Measurements from ENCODE around the gene DGCR2. TPM values are rescaled to one million over a fixed set of nuclear protein-coding genes. Genes with fewer than 3 reads are reported as not detected.

Gene DGCR2
- total and polyA plus RNA-seq, 2 experiments from 2014 or later: 25.6 to 42.7 TPM

DNA sequence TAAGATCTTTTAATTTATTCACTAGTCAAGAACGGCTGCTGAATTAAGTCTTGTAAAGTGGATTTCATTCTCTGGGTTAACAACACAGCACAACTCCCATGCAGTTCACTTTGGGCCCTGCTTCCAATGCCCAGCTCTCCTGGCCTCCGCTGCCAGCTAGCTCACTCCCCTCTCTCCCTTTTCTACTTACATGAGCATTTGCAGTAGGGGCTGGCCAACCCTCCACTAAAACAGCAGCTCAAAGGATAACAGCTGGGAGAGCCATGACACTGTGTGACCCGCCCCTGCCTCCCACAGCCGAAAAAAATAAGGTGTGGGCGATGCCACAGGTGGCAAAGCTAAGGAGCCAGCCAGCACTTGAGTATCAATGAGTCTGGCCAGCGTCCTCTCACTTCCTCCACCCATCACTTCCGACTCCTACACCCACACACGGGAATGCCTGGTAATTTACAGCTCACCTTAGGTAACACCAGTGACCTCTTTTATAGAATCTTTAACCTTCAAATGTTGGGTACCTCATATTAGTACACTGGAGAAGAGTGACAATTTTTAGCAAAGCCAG lies 56.8 kb downstream of the DGCR2 start:
- 85 to 89% methylated on average over 8 of the region's 8 CpGs for WGBS, 2 experiments (ENCODE audit: low coverage in 1 of 2, low lambda C conversion rate in 2 of 2, missing lambda C conversion rate in 2 of 2)
- in situ Hi-C loops (cut with MboI): no loop called here
- DNase-seq: no peak

GRCh38 chr22:19064354-19065054 lies 57.7 kb downstream of the DGCR2 start:
- 96 to 99% methylated on average over 19 of the region's 19 CpGs for WGBS, 2 experiments (ENCODE audit: low coverage in 1 of 2, low lambda C conversion rate in 2 of 2, missing lambda C conversion rate in 2 of 2)
- H3K27me3 ChIP-seq (replicated peaks; ENCODE audit: insufficient read depth): no peaks in the 10 kb centered on the region
- H3K36me3 ChIP-seq (ENCODE audit: low read depth): no peaks in the 10 kb centered on the region
- H4K20me1 ChIP-seq (ENCODE audit: insufficient read depth): no peaks in the 10 kb centered on the region
- H3K4me1 ChIP-seq (ENCODE audit: insufficient read depth): peaks cover 9% of the 10 kb centered on the region
- H3K9me2 ChIP-seq (ENCODE audit: insufficient read depth): no peaks in the 10 kb centered on the region
- no peak overlapping the region for H3K4me3 ChIP-seq
- peaks cover 1% of the 10 kb centered on the region; the same call in 1 of the 2 replicates for H3K79me2 ChIP-seq (ENCODE audit: insufficient read depth)
- H3K27ac ChIP-seq: no peak overlapping the region
- no peak for TF ChIP-seq EZH2phosphoT487 (IDR thresholded peaks at IDR 0.05; ENCODE audit: insufficient read depth, low read depth)
- no peak for TF ChIP-seq EZH2 (IDR thresholded peaks at IDR 0.05; ENCODE audit: insufficient read depth, poor library complexity, severe bottlenecking)
- H3K9me3 ChIP-seq (ENCODE audit: low read depth): no peaks in the 10 kb centered on the region
- no peak overlapping the region for H3K4me2 ChIP-seq (ENCODE audit: unreplicated experiment)
- DNase-seq: no peak
- H3K9ac ChIP-seq: no peak overlapping the region
- in situ Hi-C loops (cut with MboI): no loop called here
- 0 out of 2 replicates have a peak, but pooled peaks cover 3% of the 10 kb centered on the region for H3F3A ChIP-seq (ENCODE audit: insufficient read depth)
- H2AFZ ChIP-seq: no peak overlapping the region

More for the DNA sequence above, 56.8 kb downstream of the DGCR2 start:
- Histone ChIP-seq H3K36me3 (ENCODE audit: low read depth) (no peaks in the 10 kb centered on the region), H3K4me1 (ENCODE audit: insufficient read depth) (peaks cover 9% of the 10 kb centered on the region), H3K9me3 (ENCODE audit: low read depth) (no peaks in the 10 kb centered on the region), H3K27ac (no peak overlapping the region), H3F3A (ENCODE audit: insufficient read depth) (0 out of 2 replicates have a peak, but pooled peaks cover 3% of the 10 kb centered on the region), H3K9ac (no peak overlapping the region), H3K4me2 (ENCODE audit: unreplicated experiment) (no peak overlapping the region), H3K79me2 (ENCODE audit: insufficient read depth) (peaks cover 10% of the 10 kb centered on the region; the same call in 1 of the 2 replicates), H3K4me3 (no peak overlapping the region), H2AFZ (no peak overlapping the region), H3K27me3 (replicated peaks; ENCODE audit: insufficient read depth) (no peaks in the 10 kb centered on the region), H4K20me1 (ENCODE audit: insufficient read depth) (no peaks in the 10 kb centered on the region), H3K9me2 (ENCODE audit: insufficient read depth) (no peaks in the 10 kb centered on the region)
- TF ChIP-seq EZH2phosphoT487 (IDR thresholded peaks at IDR 0.05; ENCODE audit: insufficient read depth, low read depth) (no peak), EZH2 (IDR thresholded peaks at IDR 0.05; ENCODE audit: insufficient read depth, poor library complexity, severe bottlenecking) (no peak)

DNA sequence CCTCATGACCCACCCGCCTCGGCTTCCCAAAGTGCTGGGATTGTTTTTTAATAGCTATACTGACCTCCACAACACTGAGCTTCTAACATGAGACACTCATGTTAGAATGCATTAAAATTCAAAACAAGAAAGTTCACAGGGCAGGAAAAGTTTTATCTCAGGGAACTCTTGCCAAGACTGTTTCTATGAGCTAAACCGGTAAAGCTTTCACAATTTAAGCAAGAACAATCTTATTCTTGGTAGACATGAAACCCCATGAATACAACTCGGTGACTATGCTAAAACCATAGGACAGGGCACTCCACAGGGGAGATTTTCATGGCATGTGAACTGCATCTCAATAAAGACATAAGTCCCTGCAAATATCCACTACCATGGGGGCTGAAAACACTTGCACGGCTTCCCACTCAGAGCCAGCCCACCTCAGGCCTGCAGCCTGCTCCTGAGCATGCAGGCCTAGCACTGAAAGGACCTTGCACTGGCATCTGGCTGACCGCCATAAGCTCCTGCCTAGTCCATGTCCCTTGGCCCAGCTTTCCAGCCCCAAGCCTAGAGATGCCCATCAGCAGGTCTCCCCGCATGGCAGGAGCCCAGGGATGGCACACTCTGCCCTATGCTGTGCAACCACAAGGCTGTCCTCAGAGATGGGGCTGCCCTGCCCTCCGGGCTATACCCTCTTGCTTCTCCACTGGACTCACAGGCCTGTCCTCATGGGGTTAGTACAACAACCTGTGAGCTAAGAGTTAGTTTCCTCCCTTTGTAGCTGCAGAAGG lies 58.4 kb downstream of the DGCR2 start:
- H3K27ac ChIP-seq: no peak overlapping the region
- no peaks in the 10 kb centered on the region for H3K27me3 ChIP-seq (replicated peaks; ENCODE audit: insufficient read depth)
- H3K36me3 ChIP-seq (ENCODE audit: low read depth): no peaks in the 10 kb centered on the region
- in situ Hi-C loops (cut with MboI): no loop called here
- H4K20me1 ChIP-seq (ENCODE audit: insufficient read depth): no peaks in the 10 kb centered on the region
- TF ChIP-seq EZH2 (IDR thresholded peaks at IDR 0.05; ENCODE audit: insufficient read depth, poor library complexity, severe bottlenecking) (no peak), EZH2phosphoT487 (IDR thresholded peaks at IDR 0.05; ENCODE audit: insufficient read depth, low read depth) (no peak)
- 91% methylated on average over 8 of the region's 8 CpGs for WGBS, 2 experiments (ENCODE audit: low coverage in 1 of 2, low lambda C conversion rate in 2 of 2, missing lambda C conversion rate in 2 of 2)
- no peak for DNase-seq
- no peaks in the 10 kb centered on the region for H3K9me3 ChIP-seq (ENCODE audit: low read depth)
- H3K4me2 ChIP-seq (ENCODE audit: unreplicated experiment): no peak overlapping the region
- 0 out of 2 replicates have a peak, but pooled peaks cover 3% of the 10 kb centered on the region for H3F3A ChIP-seq (ENCODE audit: insufficient read depth)
- no peak overlapping the region for H3K9ac ChIP-seq
- H3K79me2 ChIP-seq (ENCODE audit: insufficient read depth): no peaks in the 10 kb centered on the region
- no peak overlapping the region for H2AFZ ChIP-seq
- no peaks in the 10 kb centered on the region for H3K9me2 ChIP-seq (ENCODE audit: insufficient read depth)
- H3K4me1 ChIP-seq (ENCODE audit: insufficient read depth): peaks cover 9% of the 10 kb centered on the region
- no peak overlapping the region for H3K4me3 ChIP-seq

GRCh38 chr22:19062943-19063308 lies 59.3 kb downstream of the DGCR2 start:
- H3K4me3 ChIP-seq: no peak overlapping the region
- TF ChIP-seq EZH2phosphoT487 (IDR thresholded peaks at IDR 0.05; ENCODE audit: insufficient read depth, low read depth): no peak
- no peak for TF ChIP-seq EZH2 (IDR thresholded peaks at IDR 0.05; ENCODE audit: insufficient read depth, poor library complexity, severe bottlenecking)
- no peaks in the 10 kb centered on the region for H3K36me3 ChIP-seq (ENCODE audit: low read depth)
- peaks cover 9% of the 10 kb centered on the region for H3K4me1 ChIP-seq (ENCODE audit: insufficient read depth)
- no peaks in the 10 kb centered on the region for H4K20me1 ChIP-seq (ENCODE audit: insufficient read depth)
- 86 to 89% methylated on average over 8 of the region's 8 CpGs for WGBS, 2 experiments (ENCODE audit: low coverage in 1 of 2, low lambda C conversion rate in 2 of 2, missing lambda C conversion rate in 2 of 2)
- no peaks in the 10 kb centered on the region for H3K79me2 ChIP-seq (ENCODE audit: insufficient read depth)
- no peak overlapping the region for H2AFZ ChIP-seq
- in situ Hi-C loops (cut with MboI): no loop called here
- no peak overlapping the region for H3K4me2 ChIP-seq (ENCODE audit: unreplicated experiment)
- no peaks in the 10 kb centered on the region for H3K27me3 ChIP-seq (replicated peaks; ENCODE audit: insufficient read depth)
- no peaks in the 10 kb centered on the region for H3K9me2 ChIP-seq (ENCODE audit: insufficient read depth)
- H3K9ac ChIP-seq: no peak overlapping the region
- no peak for DNase-seq
- no peaks in the 10 kb centered on the region for H3K9me3 ChIP-seq (ENCODE audit: low read depth)
- no peak overlapping the region for H3K27ac ChIP-seq
- H3F3A ChIP-seq (ENCODE audit: insufficient read depth): 0 out of 2 replicates have a peak, but pooled peaks cover 3% of the 10 kb centered on the region

Data from GM23248 (cell line).